ENCODE data around the gene GALNT12.

DNA sequence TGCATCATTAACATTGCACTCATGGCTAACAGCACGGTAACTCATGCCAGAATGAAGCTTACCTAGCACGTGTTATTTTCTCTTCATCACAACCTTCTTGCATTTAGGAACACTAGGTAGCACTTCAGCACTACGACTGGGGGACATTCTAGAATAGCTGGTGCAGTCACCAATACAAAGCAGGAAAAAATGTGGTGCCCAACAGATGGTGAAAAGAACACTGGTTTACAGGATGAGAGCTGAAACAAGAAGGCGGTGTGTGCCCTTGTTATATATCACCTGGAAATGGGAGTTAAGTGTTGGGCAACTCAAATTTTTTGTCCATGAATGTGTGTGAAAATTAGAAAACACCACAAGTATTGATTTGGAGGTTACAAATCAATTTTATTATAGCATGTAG, 30.0 kb downstream of the GALNT12 start:
- TF ChIP-seq EZH2 (IDR thresholded peaks at IDR 0.05; ENCODE audit: insufficient read depth, low read length), result no peak
- TF ChIP-seq, protein P1, sequence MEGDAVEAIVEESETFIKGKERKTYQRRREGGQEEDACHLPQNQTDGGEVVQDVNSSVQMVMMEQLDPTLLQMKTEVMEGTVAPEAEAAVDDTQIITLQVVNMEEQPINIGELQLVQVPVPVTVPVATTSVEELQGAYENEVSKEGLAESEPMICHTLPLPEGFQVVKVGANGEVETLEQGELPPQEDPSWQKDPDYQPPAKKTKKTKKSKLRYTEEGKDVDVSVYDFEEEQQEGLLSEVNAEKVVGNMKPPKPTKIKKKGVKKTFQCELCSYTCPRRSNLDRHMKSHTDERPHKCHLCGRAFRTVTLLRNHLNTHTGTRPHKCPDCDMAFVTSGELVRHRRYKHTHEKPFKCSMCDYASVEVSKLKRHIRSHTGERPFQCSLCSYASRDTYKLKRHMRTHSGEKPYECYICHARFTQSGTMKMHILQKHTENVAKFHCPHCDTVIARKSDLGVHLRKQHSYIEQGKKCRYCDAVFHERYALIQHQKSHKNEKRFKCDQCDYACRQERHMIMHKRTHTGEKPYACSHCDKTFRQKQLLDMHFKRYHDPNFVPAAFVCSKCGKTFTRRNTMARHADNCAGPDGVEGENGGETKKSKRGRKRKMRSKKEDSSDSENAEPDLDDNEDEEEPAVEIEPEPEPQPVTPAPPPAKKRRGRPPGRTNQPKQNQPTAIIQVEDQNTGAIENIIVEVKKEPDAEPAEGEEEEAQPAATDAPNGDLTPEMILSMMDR (IDR thresholded peaks at IDR 0.05; ENCODE audit: insufficient read depth, low read depth, low read length), result no peak
